OCI-LY3 (cell line): ENCODE results near the gene FARP1.

Experiments used
- H2AFZ ChIP-seq: fragments of 200-600, 300-600 bp; shearing (Covaris generic); 2 replicates; pipeline ENCODE4 v1.6.0; 2014; ENCODE audit warnings: antibody characterized with exemption, low read depth, low read length
- H3K27ac ChIP-seq: fragments of 200-600, 300-600 bp; sonication (generic); 2 replicates; pipeline ENCODE4 v1.5.1; 2014; ENCODE audit warnings: mild to moderate bottlenecking, low read length, moderate library complexity, mixed read lengths
- H3K27me3 ChIP-seq: fragments of 200-600, 300-600 bp; sonication (generic); 2 replicates; pipeline ENCODE4 v1.6.1; 2014; ENCODE audit warnings: low read depth, low read length, mixed read lengths
- H3K36me3 ChIP-seq: fragments of 200-600, 300-600 bp; sonication (generic); replicated peaks from 2 replicates; pipeline ENCODE3; 2014; ENCODE audit warnings: low read depth, low read length, mixed read lengths
- H3K4me1 ChIP-seq: fragments of 300-600, 200-600 bp; sonication (generic); 2 replicates; pipeline ENCODE4 v1.6.1; 2014; ENCODE audit warnings: low read length, mixed read lengths
- H3K4me2 ChIP-seq: fragments of 200-600, 300-600 bp; sonication (generic); 2 replicates; pipeline ENCODE4 v1.6.1; 2014; ENCODE audit warnings: low read length, mixed read lengths
- H3K4me3 ChIP-seq: fragments of 300-600, 200-600 bp; sonication (generic); 2 replicates; pipeline ENCODE4 v1.5.1; 2014; ENCODE audit warnings: antibody characterized with exemption, mild to moderate bottlenecking, low read length, moderate library complexity
- H3K79me2 ChIP-seq: fragments of 300-600, 200-600 bp; shearing (Covaris generic); 2 replicates; pipeline ENCODE4 v1.6.1; 2014; ENCODE audit warnings: mild to moderate bottlenecking, low read length, mixed read lengths
- H3K9ac ChIP-seq: fragments of 300-600, 200-600 bp; shearing (Covaris generic); 2 replicates; pipeline ENCODE4 v1.6.0; 2014; ENCODE audit warnings: mild to moderate bottlenecking, low read length, moderate library complexity
- H3K9me3 ChIP-seq: fragments of 200-600, 300-600 bp; shearing (Covaris generic); 2 replicates; pipeline ENCODE4 v1.6.1; 2014; ENCODE audit warnings: low read length, mixed read lengths; ENCODE audit not compliant: insufficient read depth
- H4K20me1 ChIP-seq: fragments of 200-600, 300-600 bp; sonication (generic); 2 replicates; pipeline ENCODE4 v1.6.1; 2016; ENCODE audit warnings: low read length, mixed read lengths; ENCODE audit not compliant: insufficient read depth
- EZH2phosphoT487 ChIP-seq: fragments of 200-600 bp; shearing (Covaris generic); IDR thresholded peaks from 2 replicates; pipeline ENCODE4 v1.6.1; 2018; ENCODE audit warnings: antibody characterized with exemption, mixed run types, low read depth
- TF ChIP-seq, protein P1 (sequence below): fragments of 200-600, 300-600 bp; sonication (generic); IDR thresholded peaks from 2 replicates; pipeline ENCODE4 v1.5.1; 2014; ENCODE audit warnings: antibody characterized with exemption, low read length, low read depth

Gene FARP1

DNA sequence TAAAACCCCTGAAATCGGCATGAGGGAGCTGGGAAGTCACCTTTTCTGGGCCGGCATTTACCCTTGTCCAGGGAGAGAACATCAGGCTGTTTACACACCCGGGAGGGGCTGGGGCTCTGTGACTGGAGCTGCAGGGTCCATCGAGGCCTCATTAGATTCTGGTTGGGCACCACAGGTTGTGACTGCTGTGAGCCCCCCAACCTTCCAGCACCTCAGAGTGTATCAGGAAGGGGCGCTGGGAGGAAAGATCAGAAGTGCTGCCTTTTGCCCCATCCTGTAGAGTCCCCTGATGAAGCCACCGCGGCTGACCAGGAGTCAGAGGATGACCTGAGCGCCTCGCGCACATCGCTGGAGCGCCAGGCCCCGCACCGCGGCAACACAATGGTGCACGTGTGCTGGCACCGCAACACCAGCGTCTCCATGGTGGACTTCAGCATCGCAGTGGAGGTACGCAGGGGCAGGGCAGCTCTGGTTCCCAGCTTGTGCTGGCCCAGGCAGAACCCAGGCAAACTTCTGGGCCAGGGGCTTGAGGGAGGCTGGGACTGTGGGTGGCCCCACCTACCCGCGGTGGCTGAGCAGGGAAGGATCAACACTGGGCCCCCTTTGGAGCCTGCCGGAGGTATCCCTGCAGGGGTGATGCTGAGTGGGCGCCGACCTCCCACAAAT lies 297.6 kb downstream of the FARP1 start:
- no peak overlapping the region for H3K9ac ChIP-seq
- H3K27me3 ChIP-seq = no peaks in the 10 kb centered on the region
- no peaks in the 10 kb centered on the region for H3K36me3 ChIP-seq
- TF ChIP-seq EZH2phosphoT487 = no peak
- TF ChIP-seq, protein P1, sequence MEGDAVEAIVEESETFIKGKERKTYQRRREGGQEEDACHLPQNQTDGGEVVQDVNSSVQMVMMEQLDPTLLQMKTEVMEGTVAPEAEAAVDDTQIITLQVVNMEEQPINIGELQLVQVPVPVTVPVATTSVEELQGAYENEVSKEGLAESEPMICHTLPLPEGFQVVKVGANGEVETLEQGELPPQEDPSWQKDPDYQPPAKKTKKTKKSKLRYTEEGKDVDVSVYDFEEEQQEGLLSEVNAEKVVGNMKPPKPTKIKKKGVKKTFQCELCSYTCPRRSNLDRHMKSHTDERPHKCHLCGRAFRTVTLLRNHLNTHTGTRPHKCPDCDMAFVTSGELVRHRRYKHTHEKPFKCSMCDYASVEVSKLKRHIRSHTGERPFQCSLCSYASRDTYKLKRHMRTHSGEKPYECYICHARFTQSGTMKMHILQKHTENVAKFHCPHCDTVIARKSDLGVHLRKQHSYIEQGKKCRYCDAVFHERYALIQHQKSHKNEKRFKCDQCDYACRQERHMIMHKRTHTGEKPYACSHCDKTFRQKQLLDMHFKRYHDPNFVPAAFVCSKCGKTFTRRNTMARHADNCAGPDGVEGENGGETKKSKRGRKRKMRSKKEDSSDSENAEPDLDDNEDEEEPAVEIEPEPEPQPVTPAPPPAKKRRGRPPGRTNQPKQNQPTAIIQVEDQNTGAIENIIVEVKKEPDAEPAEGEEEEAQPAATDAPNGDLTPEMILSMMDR = no peak
- H3K4me2 ChIP-seq = no peak overlapping the region
- H3K79me2 ChIP-seq = no peaks in the 10 kb centered on the region
- peaks cover 2% of the 10 kb centered on the region for H3K4me1 ChIP-seq
- H2AFZ ChIP-seq = no peak overlapping the region
- no peaks in the 10 kb centered on the region for H4K20me1 ChIP-seq
- no peak overlapping the region for H3K4me3 ChIP-seq
- no peak overlapping the region for H3K27ac ChIP-seq
- H3K9me3 ChIP-seq = no peaks in the 10 kb centered on the region

DNA sequence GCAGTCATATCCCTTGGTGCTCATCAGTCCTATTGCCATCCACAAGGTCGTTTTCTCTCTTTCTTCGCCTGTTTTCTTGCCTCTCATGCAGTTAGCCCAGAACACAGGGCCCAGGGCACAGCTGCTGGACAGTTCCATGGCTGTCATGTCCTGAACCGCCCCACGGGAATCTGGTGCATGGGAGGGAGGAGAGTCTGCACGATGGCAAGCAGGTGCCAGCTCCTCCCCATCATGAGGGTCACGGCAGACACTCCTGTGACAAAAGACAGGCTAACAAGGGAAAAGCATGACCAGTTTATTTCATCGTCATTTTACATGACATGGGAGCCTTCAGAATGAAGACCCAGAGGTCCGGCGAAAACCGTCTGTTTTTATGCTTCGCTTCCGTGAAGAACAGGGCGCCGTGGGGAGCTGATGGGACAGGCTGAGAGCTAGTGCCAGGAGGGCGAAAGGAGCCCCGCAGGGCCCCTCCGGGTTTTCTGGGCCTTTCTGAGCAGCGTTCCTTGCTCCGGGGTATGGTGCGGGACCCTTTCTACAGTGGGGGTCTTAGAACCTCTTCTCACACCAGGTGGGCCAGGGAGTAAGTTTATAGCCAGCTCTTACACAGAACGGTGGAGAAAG lies 298.3 kb downstream of the FARP1 start:
- H3K27me3 ChIP-seq = no peaks in the 10 kb centered on the region
- H3K4me1 ChIP-seq = peaks cover 7% of the 10 kb centered on the region
- no peak overlapping the region for H2AFZ ChIP-seq
- no peaks in the 10 kb centered on the region for H3K9me3 ChIP-seq
- no peak overlapping the region for H3K9ac ChIP-seq
- H3K79me2 ChIP-seq = no peaks in the 10 kb centered on the region
- no peak overlapping the region for H3K4me3 ChIP-seq
- H4K20me1 ChIP-seq = no peaks in the 10 kb centered on the region
- no peak overlapping the region for H3K27ac ChIP-seq
- no peaks in the 10 kb centered on the region for H3K36me3 ChIP-seq
- H3K4me2 ChIP-seq = no peak overlapping the region
- TF ChIP-seq EZH2phosphoT487 = no peak
- TF ChIP-seq, protein P1 = no peak

DNA sequence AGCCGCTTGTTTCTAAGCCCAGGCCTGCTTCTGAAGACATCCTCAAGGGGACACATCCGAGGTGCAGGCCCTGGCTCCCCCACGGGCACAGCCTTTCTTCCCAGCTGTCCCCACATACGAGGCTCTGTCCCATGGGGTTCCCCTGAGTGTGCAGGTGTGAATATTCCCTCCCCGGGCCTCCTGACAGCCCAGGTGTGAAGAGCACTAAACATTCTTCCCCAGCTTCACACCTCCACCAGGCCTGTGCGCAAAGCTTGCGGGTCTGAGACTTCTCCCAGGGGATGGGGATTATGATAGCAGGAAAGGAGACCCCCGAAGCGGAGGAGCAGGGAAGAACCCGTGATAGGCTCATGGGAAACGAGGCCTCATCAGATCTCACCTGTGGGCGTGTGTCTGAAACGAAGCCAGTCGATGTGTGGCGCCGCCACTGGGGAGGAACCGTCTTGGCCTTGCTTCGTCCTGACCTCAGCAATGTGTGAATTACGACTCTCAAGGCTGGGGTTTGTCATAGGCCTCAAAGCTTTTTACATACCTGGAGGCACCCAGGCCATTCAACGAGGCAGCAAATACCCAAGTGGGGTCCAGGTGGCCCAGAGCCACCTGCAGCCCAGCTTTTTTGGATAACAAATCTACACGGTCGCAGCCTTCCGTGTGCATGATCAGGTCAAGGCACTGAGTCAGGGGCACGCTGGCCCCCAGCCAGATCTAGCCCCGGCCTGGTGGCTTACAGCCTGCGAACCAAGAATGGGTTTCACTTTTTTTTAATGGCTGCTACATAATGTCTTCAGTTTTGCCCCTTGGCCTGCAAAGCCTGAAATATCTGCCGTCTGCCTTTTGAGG lies 299.7 kb downstream of the FARP1 start:
- H3K4me3 ChIP-seq = no peak overlapping the region
- peaks cover 7% of the 10 kb centered on the region for H3K4me1 ChIP-seq
- no peaks in the 10 kb centered on the region for H3K36me3 ChIP-seq
- H3K9ac ChIP-seq = no peak overlapping the region
- H3K4me2 ChIP-seq = no peak overlapping the region
- H3K27me3 ChIP-seq = no peaks in the 10 kb centered on the region
- no peak overlapping the region for H2AFZ ChIP-seq
- H3K9me3 ChIP-seq = no peaks in the 10 kb centered on the region
- H4K20me1 ChIP-seq = no peaks in the 10 kb centered on the region
- no peak overlapping the region for H3K27ac ChIP-seq
- no peaks in the 10 kb centered on the region for H3K79me2 ChIP-seq
- TF ChIP-seq, protein P1 = no peak
- no peak for TF ChIP-seq EZH2phosphoT487

DNA sequence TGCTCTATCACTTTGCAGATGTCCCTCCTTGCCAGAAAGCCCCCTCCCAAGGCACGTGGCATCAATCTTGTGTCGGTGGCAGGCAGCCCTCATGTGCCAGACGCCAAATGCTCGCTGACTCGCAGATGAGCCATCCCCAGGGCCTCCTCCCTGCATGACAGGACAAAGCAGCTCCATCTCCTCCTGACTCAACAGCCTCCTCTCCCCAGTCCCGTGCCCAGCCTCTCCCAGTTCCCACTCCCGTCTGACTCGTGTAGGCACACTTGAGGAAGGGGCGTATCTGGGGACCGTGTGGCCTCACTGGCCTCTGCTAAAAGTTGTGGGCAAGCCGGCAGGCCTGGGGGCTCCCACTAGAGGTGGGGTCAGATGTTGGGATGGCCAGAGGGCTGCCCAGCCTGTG lies 300.4 kb downstream of the FARP1 start:
- TF ChIP-seq, protein P1 = no peak
- TF ChIP-seq EZH2phosphoT487 = no peak
- no peak overlapping the region for H3K9ac ChIP-seq
- no peaks in the 10 kb centered on the region for H4K20me1 ChIP-seq

More for the DNA sequence above, 300.4 kb downstream of the FARP1 start:
- H3K79me2 ChIP-seq = no peaks in the 10 kb centered on the region
- no peaks in the 10 kb centered on the region for H3K36me3 ChIP-seq
- no peak overlapping the region for H3K4me2 ChIP-seq
- no peak overlapping the region for H3K27ac ChIP-seq
- H3K4me3 ChIP-seq = no peak overlapping the region
- H3K27me3 ChIP-seq = no peaks in the 10 kb centered on the region
- H3K9me3 ChIP-seq = no peaks in the 10 kb centered on the region
- H3K4me1 ChIP-seq = peaks cover 7% of the 10 kb centered on the region
- H2AFZ ChIP-seq = no peak overlapping the region
